ENCODE measurements around the gene AMD1. TPM values are rescaled to one million over a fixed set of nuclear protein-coding genes. Genes with fewer than 3 reads are reported as not detected.

The AMD1 gene
- total RNA-seq, 2 donors from 2014 or later, result 49.5 to 120 TPM

DNA sequence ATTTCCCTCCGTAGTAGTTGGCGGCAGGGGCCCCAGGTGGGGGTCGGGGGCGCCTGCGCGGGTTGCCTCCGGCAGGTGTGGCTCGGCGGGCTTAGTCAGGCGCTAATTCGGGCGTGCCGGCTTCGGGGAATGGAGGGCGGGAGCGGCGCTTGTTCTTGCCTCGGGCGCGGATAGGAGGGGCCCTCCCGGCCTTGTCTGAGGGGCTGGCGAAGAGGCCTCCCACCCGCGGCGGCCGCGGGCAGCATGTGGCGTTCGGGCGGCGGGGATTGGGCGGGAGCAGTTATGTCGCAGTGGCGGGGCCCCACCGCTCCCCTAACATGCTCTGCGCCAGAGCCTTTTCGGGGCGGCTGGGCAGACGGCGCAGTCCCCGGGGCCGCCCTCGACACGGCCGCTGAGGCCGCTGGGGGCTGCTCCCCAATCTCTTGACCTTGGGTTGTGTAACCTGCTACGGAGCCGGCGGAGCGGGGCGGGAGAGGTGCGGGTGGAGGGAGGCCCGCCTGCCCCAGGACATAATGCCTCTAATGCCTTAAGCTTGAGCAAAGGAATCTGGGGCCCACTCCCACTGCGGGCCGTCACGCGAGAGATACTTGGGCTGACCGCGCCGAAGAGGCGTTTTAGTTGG lies 1.1 kb downstream of the AMD1 start:
- no peak for ATAC-seq (ENCODE audit: insufficient number of reproducible peaks, low FRiP score, low read depth)
- peak; percentile 22 for DNase-seq (ENCODE audit: low spot score)
- TF ChIP-seq, protein P1, sequence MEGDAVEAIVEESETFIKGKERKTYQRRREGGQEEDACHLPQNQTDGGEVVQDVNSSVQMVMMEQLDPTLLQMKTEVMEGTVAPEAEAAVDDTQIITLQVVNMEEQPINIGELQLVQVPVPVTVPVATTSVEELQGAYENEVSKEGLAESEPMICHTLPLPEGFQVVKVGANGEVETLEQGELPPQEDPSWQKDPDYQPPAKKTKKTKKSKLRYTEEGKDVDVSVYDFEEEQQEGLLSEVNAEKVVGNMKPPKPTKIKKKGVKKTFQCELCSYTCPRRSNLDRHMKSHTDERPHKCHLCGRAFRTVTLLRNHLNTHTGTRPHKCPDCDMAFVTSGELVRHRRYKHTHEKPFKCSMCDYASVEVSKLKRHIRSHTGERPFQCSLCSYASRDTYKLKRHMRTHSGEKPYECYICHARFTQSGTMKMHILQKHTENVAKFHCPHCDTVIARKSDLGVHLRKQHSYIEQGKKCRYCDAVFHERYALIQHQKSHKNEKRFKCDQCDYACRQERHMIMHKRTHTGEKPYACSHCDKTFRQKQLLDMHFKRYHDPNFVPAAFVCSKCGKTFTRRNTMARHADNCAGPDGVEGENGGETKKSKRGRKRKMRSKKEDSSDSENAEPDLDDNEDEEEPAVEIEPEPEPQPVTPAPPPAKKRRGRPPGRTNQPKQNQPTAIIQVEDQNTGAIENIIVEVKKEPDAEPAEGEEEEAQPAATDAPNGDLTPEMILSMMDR (IDR thresholded peaks at IDR 0.05), result no peak

DNA sequence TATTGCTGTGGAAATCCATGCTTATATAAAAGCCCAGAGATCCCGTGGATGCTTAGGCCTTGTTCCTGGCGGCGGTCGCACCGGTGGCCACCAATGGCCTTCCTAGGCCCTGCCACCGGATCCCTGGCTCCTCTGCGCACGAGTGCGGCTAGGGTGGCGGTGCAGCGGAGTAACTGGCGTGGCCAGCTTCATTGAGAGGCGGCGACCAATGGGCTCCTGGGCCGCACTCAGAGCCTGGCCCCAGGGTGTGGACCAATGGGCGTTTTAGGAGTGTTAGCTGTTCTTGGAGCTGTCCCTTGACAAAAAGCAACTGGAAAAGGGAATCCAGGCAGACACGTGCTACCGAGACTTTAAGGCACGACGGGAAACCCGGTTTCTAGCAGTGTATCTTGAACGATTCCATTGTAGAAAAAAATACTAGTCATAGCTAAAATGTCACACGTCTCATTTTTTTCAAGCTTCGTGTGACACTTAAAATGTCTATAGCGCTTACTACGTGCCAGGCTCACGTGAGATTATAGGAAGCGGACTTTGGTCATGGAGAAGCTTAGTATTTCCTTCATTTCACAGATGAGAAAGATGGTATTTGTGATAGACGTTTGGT lies 1.7 kb downstream of the AMD1 start:
- Histone ChIP-seq H3K4me1 (ENCODE audit: control insufficient read depth in 1 of 2, low read depth in 2 of 2) (peaks cover 20 to 43% of the 10 kb centered on the region in 2 donors), H3K4me3 (peak overlapping the region; percentile 93)

More for the DNA sequence above, 1.1 kb downstream of the AMD1 start:
- peak overlapping the region; percentile 93 for H3K4me3 ChIP-seq
- H3K36me3 ChIP-seq, result no peaks in the 10 kb centered on the region
- H3K27ac ChIP-seq, result peak overlapping the region; percentile 90 to 93
- H3K9me3 ChIP-seq, result no peaks in the 10 kb centered on the region
- no peaks in the 10 kb centered on the region for H3K27me3 ChIP-seq (replicated peaks; ENCODE audit: insufficient read depth)
- H3K4me1 ChIP-seq (ENCODE audit: control insufficient read depth in 1 of 2, low read depth in 2 of 2), result peaks cover 20 to 41% of the 10 kb centered on the region in 2 donors

DNA sequence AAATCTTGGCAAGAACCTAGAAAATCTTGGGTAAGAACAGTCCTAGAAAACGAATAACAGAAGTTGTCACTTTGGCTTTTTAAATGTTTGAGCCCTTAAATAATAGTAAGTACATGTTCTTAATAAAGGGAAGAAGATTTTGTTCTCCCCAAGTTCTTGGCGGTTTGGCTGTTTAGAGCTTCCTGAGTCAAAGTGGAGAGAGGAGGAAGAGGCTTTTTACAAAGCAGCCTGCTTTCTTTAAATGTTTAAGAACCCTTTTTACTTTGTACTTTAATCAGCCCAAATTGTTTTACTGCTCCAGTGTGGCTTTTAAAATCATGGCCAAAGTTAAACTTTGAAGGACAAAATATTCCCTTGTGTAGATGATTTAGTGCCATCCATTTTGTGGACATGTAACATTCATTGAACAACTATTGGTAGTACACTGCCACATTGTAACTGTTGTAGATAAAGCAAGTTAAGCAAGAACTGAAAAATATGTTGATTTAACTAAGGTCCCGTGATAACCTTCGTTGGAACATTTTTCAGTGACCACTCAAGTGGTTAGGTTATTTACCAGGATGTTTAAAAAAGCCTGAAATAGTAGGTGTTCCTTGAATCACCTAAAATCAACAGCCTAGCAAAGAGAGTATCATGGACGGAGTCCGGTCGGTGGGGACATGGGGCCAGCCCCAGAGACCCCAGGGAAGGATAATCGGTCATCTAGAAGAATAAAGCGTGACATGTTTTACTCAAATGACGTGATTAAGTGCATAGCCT lies 2.4 kb downstream of the AMD1 start:
- DNase-seq (ENCODE audit: low spot score) (no peak), ATAC-seq (ENCODE audit: insufficient number of reproducible peaks, low FRiP score, low read depth) (no peak)
- Histone ChIP-seq H3K9me3 (no peaks in the 10 kb centered on the region), H3K4me3 (peak overlapping the region; percentile 93), H3K4me1 (ENCODE audit: control insufficient read depth in 1 of 2, low read depth in 2 of 2) (peaks cover 27 to 50% of the 10 kb centered on the region in 2 donors), H3K36me3 (no peaks in the 10 kb centered on the region), H3K27me3 (replicated peaks; ENCODE audit: insufficient read depth) (no peaks in the 10 kb centered on the region), H3K27ac (peak overlapping the region; percentile 90 to 93)
- TF ChIP-seq, protein P1 (IDR thresholded peaks at IDR 0.05), result no peak

More for the DNA sequence above, 1.7 kb downstream of the AMD1 start:
- Histone ChIP-seq H3K9me3 (no peaks in the 10 kb centered on the region), H3K36me3 (no peaks in the 10 kb centered on the region), H3K27ac (peak overlapping the region; percentile 90 to 93), H3K27me3 (replicated peaks; ENCODE audit: insufficient read depth) (no peaks in the 10 kb centered on the region)
- DNase-seq (ENCODE audit: low spot score) (peak; percentile 70), ATAC-seq (ENCODE audit: insufficient number of reproducible peaks, low FRiP score, low read depth) (peak; percentile 59)
- TF ChIP-seq, protein P1 (IDR thresholded peaks at IDR 0.05), result no peak

DNA sequence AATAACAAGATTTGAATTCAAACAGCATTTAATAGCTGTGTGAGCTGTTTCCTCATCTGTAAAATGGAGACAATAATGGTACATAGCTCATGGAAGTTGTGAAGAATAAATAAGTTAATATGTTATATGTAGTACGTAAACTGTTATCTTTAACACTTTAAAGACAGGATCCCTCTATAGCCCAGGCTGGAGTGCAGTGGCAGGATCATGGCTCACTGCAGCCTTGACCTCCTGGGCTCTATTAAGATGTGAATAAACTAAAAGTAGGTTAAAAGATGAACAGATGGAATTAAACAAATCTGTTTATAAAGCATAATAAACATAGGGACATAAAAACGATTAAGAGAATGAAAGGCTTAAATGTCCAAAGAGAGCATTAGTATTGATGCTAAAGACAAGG lies 3.0 kb downstream of the AMD1 start:
- no peak overlapping the region for H3K27ac ChIP-seq
- peaks cover 33 to 56% of the 10 kb centered on the region in 2 donors for H3K4me1 ChIP-seq (ENCODE audit: control insufficient read depth in 1 of 2, low read depth in 2 of 2)
- DNase-seq (ENCODE audit: low spot score) (no peak), ATAC-seq (ENCODE audit: insufficient number of reproducible peaks, low FRiP score, low read depth) (no peak)
- peak overlapping the region; percentile 93 for H3K4me3 ChIP-seq
- TF ChIP-seq, protein P1 (IDR thresholded peaks at IDR 0.05), result no peak
- no peaks in the 10 kb centered on the region for H3K27me3 ChIP-seq (replicated peaks; ENCODE audit: insufficient read depth)
- no peaks in the 10 kb centered on the region for H3K9me3 ChIP-seq
- H3K36me3 ChIP-seq, result no peaks in the 10 kb centered on the region

Measured in thoracic aorta (tissue), 2 donors.